Measurements from ENCODE around the gene MMP15.
A peak's percentile ranks its signal among the peaks of the same experiment; 100 is the strongest.

Gene MMP15

DNA sequence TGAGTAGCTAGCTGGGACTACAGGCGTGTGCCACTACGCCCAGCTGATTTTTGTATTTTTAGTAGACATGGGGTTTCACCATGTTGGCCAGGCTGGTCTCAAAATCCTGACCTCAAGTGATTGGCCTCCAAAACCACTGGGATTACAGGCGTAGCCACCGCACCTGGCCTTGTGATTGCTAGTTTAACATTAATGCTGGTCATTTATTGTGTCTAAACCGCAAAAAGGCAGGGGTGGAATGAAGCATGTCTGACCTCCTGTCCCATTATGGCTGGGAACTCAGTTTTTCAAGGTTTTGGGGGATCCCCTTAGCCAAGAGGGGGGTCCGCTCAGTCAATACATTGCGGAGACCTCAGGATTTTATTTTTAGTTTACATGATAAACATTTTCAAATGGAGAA is 43.9 kb upstream of the MMP15 start:
- ATAC-seq (ENCODE audit: low read depth) = no peak
- Histone ChIP-seq H3K4me3 (ENCODE audit: severe bottlenecking) (no peak overlapping the region), H3K4me1 (ENCODE audit: insufficient read depth, poor library complexity, severe bottlenecking) (no peaks in the 10 kb centered on the region)

DNA sequence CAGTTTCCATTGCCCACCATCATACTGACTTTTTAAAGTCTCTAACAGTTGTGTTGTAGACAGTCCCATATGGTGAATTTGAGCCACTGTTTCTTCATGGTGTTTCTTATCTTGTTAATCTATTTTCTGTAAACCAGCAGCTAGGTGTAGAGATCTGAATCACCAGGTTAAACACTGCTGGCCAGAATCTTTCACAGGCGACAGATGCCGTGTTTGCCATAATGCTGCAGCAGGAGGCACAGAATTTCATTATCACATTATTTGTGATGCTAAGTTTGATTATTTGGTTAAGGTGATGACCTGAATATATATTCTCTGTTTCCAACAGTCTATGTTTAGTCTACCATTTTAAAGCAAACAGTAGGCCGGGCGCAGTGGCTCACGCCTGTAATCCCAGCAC is 43.2 kb upstream of the MMP15 start:
- TF ChIP-seq CTCF (IDR thresholded peaks at IDR 0.05; ENCODE audit: poor library complexity, severe bottlenecking) = no peak

More for the DNA sequence above, 43.9 kb upstream of the MMP15 start:
- Histone ChIP-seq H3K27ac (ENCODE audit: poor library complexity, severe bottlenecking) (no peak overlapping the region), H3K36me3 (ENCODE audit: low read depth) (no peaks in the 10 kb centered on the region), H3K9me3 (ENCODE audit: severe bottlenecking) (no peaks in the 10 kb centered on the region), H3K27me3 (ENCODE audit: insufficient read depth, poor library complexity, severe bottlenecking) (no peaks in the 10 kb centered on the region)
- DNase-seq (ENCODE audit: low spot score) = no peak
- TF ChIP-seq CTCF (IDR thresholded peaks at IDR 0.05; ENCODE audit: poor library complexity, severe bottlenecking) = no peak

GRCh38 chr16:57984443-57985203 is 40.9 kb upstream of the MMP15 start:
- H3K4me1 ChIP-seq (ENCODE audit: insufficient read depth, poor library complexity, severe bottlenecking) = peaks cover 7% of the 10 kb centered on the region
- H3K4me3 ChIP-seq (ENCODE audit: severe bottlenecking) = peak overlapping the region; percentile 61
- H3K27ac ChIP-seq (ENCODE audit: poor library complexity, severe bottlenecking) = no peak overlapping the region

More for the DNA sequence above, 43.2 kb upstream of the MMP15 start:
- Histone ChIP-seq H3K27ac (ENCODE audit: poor library complexity, severe bottlenecking) (no peak overlapping the region), H3K4me3 (ENCODE audit: severe bottlenecking) (no peak overlapping the region), H3K27me3 (ENCODE audit: insufficient read depth, poor library complexity, severe bottlenecking) (no peaks in the 10 kb centered on the region), H3K36me3 (ENCODE audit: low read depth) (no peaks in the 10 kb centered on the region), H3K4me1 (ENCODE audit: insufficient read depth, poor library complexity, severe bottlenecking) (no peaks in the 10 kb centered on the region), H3K9me3 (ENCODE audit: severe bottlenecking) (no peaks in the 10 kb centered on the region)
- DNase-seq (ENCODE audit: low spot score) = no peak
- ATAC-seq (ENCODE audit: low read depth) = no peak

DNA sequence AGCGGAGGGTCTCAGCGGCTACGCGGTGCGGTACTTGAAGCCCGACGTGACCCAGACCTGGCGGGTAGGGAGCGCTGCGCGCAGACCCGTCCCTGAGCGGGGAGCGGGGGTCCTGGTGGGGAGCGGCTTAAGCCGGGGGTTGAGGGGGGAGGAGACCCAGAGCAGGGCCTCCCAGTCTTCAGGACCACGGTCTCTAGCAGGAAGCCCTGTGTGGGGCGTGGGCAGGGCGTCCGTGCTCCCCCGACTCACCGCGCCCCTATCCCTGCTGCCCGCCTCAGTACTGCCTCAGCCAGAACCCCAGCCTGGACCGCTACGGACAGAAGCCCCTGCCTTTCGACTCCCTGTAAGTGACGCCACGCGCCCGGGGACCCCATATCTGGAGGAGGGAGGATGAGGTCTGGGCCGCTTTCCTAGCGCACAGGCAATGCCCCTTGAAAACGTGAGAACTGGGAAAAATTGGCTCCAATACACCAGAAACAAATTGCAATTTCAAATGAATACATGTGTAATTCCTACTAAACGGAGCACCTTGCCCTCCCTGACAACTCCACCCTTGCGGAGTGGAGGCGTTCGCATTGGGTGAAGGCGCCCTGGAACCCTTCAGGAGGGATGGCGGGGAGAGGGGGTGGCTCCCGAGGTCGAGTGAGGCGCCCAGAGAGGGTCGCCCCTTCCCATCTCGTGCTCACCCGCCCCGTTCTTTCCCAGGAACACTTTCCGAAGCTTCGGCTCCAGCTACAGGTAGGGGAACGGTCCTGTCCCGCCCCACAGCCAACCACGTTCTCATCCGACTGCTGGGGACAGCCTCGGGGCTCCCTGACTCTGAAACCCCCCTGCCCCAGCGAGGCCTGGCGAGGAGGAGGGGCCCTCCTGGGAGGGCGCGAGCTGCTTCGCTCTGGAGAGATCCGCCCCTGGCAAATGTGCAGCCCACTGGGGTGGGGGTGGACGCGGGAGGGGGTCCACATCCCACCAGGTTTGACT is 40.1 kb upstream of the MMP15 start:
- Histone ChIP-seq H3K4me1 (ENCODE audit: insufficient read depth, poor library complexity, severe bottlenecking) (peaks cover 7% of the 10 kb centered on the region), H3K9me3 (ENCODE audit: severe bottlenecking) (no peaks in the 10 kb centered on the region), H3K27me3 (ENCODE audit: insufficient read depth, poor library complexity, severe bottlenecking) (no peaks in the 10 kb centered on the region), H3K4me3 (ENCODE audit: severe bottlenecking) (peak overlapping the region; percentile 61), H3K36me3 (ENCODE audit: low read depth) (no peaks in the 10 kb centered on the region), H3K27ac (ENCODE audit: poor library complexity, severe bottlenecking) (no peak overlapping the region)
- no peak for TF ChIP-seq CTCF (IDR thresholded peaks at IDR 0.05; ENCODE audit: poor library complexity, severe bottlenecking)
- DNase-seq (ENCODE audit: low spot score) (peak; percentile 63), ATAC-seq (ENCODE audit: low read depth) (peak; percentile 56)

More at GRCh38 chr16:57984443-57985203, 40.9 kb upstream of the MMP15 start:
- DNase-seq (ENCODE audit: low spot score) = peak; percentile 96
- Histone ChIP-seq H3K9me3 (ENCODE audit: severe bottlenecking) (no peaks in the 10 kb centered on the region), H3K27me3 (ENCODE audit: insufficient read depth, poor library complexity, severe bottlenecking) (no peaks in the 10 kb centered on the region), H3K36me3 (ENCODE audit: low read depth) (no peaks in the 10 kb centered on the region)
- TF ChIP-seq CTCF (IDR thresholded peaks at IDR 0.05; ENCODE audit: poor library complexity, severe bottlenecking) = no peak
- ATAC-seq (ENCODE audit: low read depth) = peak; percentile 90

Measured in RWPE2 (cell line).